ENCODE measurements around the gene CEPT1. TPM values are rescaled to one million over a fixed set of nuclear protein-coding genes. Genes with fewer than 3 reads are reported as not detected.
A peak's percentile ranks its signal among the peaks of the same experiment; 100 is the strongest.

The CEPT1 gene
- total RNA-seq, 4 donors from 2014 or later, result 30.3 to 37.8 (median 32.8) TPM

DNA sequence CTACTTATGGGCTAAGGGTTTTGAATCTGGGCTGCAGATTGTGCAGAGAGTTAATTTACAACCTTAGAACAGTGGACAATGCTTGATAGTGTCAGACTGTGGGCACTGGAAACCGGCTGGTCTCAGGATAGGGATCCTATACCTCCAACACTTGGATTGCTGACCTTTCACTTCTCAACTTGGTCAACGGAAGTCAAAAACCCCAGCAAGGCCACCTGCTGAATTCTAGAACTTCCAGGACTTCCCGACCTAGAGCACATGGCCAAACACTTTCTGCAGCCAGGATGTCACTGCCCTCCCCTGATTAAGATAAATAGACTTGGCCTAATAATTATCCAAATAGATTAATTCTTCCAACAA, 60.8 kb downstream of the CEPT1 start:
- Histone ChIP-seq H3K9me3 (no peaks in the 10 kb centered on the region), H3K36me3 (no peaks in the 10 kb centered on the region), H3K27me3 (peaks cover 0 to 10% of the 10 kb centered on the region in 2 donors), H3K27ac (peak overlapping the region in 3 of 4 donors; percentile 46 to 73 (median 52)), H3K4me3 (peak overlapping the region in 1 of 4 donors; percentile 21), H3K4me1 (peaks cover 0 to 40% (median 27%) of the 10 kb centered on the region in 4 donors)
- DNase-seq (ENCODE audit: low spot score in 2 of 2), result no peak
- WGBS, 2 donors, result 66 to 71% methylated on average over 3 of the region's 3 CpGs
- TF ChIP-seq EP300 (IDR thresholded peaks at IDR 0.05) (no peak), POLR2A (IDR thresholded peaks at IDR 0.05) (no peak)
- TF ChIP-seq, protein P1, sequence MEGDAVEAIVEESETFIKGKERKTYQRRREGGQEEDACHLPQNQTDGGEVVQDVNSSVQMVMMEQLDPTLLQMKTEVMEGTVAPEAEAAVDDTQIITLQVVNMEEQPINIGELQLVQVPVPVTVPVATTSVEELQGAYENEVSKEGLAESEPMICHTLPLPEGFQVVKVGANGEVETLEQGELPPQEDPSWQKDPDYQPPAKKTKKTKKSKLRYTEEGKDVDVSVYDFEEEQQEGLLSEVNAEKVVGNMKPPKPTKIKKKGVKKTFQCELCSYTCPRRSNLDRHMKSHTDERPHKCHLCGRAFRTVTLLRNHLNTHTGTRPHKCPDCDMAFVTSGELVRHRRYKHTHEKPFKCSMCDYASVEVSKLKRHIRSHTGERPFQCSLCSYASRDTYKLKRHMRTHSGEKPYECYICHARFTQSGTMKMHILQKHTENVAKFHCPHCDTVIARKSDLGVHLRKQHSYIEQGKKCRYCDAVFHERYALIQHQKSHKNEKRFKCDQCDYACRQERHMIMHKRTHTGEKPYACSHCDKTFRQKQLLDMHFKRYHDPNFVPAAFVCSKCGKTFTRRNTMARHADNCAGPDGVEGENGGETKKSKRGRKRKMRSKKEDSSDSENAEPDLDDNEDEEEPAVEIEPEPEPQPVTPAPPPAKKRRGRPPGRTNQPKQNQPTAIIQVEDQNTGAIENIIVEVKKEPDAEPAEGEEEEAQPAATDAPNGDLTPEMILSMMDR (IDR thresholded peaks at IDR 0.05), result no peak

DNA sequence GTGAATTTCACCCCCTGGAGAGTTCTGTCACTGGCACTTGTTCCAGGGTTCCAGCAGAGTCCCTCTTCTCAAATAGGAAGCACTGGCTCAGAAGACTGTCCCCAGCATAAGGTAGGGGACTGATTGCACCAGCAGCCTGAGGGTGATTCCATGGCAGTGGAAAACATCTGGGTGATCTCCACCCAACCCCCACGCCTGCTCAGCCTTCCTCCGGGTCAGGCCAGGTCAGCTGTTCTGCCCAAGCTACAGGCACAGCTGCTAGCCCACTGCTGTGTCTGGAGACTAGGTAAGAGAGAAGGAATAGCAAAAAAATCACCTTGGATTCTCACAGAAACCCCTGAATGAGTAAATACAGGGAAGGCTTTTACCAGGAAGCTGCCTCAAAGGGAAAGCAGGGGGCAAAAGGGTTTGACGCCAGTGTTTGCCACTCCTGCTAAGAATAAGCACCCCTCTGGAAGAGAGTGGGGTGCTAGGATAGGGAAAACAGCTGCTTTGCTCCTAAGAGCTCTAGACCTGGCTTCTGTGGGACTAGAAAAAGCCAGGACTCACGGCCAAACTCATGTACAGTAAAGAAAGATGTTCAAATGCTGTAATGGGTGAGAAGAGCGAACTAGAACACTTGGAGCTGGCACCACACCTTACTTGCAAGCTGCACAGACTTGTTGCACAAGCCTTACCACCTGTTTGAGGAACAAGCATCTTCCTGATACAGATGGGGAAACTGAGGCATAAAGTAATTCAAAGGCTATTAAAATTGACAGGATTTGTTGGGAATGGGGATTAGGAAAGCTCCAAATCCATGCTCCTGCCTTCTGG, 61.5 kb downstream of the CEPT1 start:
- Histone ChIP-seq H3K36me3 (no peaks in the 10 kb centered on the region), H3K4me1 (peaks cover 0 to 40% (median 27%) of the 10 kb centered on the region in 4 donors), H3K27ac (peak overlapping the region in 2 of 4 donors; percentile 42 to 73), H3K27me3 (peaks cover 0 to 10% of the 10 kb centered on the region in 2 donors), H3K9me3 (no peaks in the 10 kb centered on the region), H3K4me3 (peak overlapping the region in 1 of 4 donors; percentile 3)
- TF ChIP-seq POLR2A (IDR thresholded peaks at IDR 0.05), result no peak
- TF ChIP-seq EP300 (IDR thresholded peaks at IDR 0.05), result no peak
- TF ChIP-seq, protein P1 (IDR thresholded peaks at IDR 0.05), result no peak
- DNase-seq (ENCODE audit: low spot score in 2 of 2), result no peak
- 61 to 63% methylated on average over 5 of the region's 5 CpGs for WGBS, 2 donors

DNA sequence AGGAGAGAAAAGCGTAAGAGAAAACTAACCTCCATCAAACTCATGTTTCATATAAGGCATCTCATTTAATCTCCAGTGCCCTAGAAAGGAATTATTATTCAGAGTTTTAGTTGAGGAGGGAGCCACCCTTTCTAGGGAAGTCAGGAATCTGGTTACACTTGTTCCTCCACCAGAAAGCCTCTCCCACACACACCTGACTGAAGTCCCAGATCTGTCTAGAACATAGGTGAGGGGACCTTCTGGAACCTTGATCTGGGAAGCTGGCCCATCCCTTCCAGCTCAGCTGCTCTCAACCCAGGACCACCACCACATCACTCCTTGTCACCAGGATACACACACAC, 62.3 kb downstream of the CEPT1 start:
- H3K36me3 ChIP-seq, result no peaks in the 10 kb centered on the region
- no peak for TF ChIP-seq POLR2A (IDR thresholded peaks at IDR 0.05)
- TF ChIP-seq, protein P1 (IDR thresholded peaks at IDR 0.05), result no peak
- TF ChIP-seq EP300 (IDR thresholded peaks at IDR 0.05), result no peak
- peaks cover 0 to 10% of the 10 kb centered on the region in 2 donors for H3K27me3 ChIP-seq
- no peaks in the 10 kb centered on the region for H3K9me3 ChIP-seq
- no peak overlapping the region for H3K4me3 ChIP-seq
- DNase-seq (ENCODE audit: low spot score in 2 of 2), result no peak
- 96 to 97% methylated on average over 1 of the region's 1 CpG for WGBS, 2 donors
- H3K4me1 ChIP-seq, result peaks cover 0 to 40% (median 27%) of the 10 kb centered on the region in 4 donors
- no peak overlapping the region for H3K27ac ChIP-seq

DNA sequence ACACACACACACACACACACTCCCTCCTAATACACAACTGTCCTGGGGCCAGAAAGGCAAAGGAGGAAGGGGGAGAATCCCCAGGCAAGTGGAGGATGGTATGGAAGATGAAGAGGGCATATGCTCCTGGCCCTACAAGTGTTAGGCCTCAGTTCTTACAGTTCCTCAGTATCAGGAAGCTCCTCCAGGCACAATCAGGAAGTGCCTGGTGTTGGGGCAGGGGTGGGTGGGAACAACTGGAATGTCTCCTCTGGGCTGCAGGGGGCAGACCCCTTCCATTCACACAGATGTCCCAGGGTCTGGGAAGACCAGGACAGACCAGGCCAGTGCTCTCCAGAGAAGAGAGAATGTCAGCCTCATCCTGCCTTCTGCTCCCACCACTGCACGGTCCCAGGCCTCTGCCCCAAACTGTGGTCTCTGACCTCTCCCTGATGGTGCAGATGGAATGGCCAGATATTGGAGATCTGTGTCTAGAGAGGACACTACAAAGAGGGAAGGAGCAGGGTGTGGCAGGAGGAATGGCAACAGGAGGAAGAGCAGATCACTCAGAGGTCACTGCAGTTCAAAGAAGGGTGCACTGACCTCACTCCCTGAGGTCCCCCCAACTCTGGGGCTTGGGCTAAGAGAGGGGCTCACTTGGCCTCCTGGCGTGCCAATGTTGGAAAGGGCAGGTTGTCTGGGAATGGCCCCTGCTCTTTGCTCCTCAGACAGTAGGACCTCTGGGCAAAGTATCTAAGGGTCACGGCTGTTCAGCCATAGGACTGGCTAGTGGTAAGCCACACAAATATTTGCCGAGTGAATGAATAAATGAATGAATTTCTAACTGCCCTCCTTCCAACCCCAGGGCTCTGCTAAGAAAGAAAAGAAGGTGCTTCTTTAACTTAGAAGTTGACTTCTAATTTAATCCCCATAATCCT, 62.9 kb downstream of the CEPT1 start:
- Histone ChIP-seq H3K4me3 (peak overlapping the region in 2 of 4 donors; percentile 72 to 80), H3K27ac (peak overlapping the region in 1 of 4 donors; percentile 98)
- DNase-seq (ENCODE audit: low spot score in 2 of 2), result no peak

More for the DNA sequence above, 62.9 kb downstream of the CEPT1 start:
- WGBS, 2 donors, result 76 to 80% methylated on average over 4 of the region's 4 CpGs
- H3K36me3 ChIP-seq, result no peaks in the 10 kb centered on the region
- peaks cover 0 to 10% of the 10 kb centered on the region in 2 donors for H3K27me3 ChIP-seq
- peaks cover 0 to 40% (median 27%) of the 10 kb centered on the region in 4 donors for H3K4me1 ChIP-seq
- TF ChIP-seq POLR2A (IDR thresholded peaks at IDR 0.05) (no peak), EP300 (IDR thresholded peaks at IDR 0.05) (no peak)
- TF ChIP-seq, protein P1 (IDR thresholded peaks at IDR 0.05), result no peak
- H3K9me3 ChIP-seq, result no peaks in the 10 kb centered on the region

Data from tibial nerve (tissue), 4 donors.